ENCODE results near the gene KCNAB1.

GRCh38 chr3:156176048-156176447 lies 55.7 kb downstream of the KCNAB1 start:
- no peak for TF ChIP-seq POLR2A (IDR thresholded peaks at IDR 0.05)
- no peak for TF ChIP-seq POLR2AphosphoS5 (IDR thresholded peaks at IDR 0.05)
- TF ChIP-seq, protein P1, sequence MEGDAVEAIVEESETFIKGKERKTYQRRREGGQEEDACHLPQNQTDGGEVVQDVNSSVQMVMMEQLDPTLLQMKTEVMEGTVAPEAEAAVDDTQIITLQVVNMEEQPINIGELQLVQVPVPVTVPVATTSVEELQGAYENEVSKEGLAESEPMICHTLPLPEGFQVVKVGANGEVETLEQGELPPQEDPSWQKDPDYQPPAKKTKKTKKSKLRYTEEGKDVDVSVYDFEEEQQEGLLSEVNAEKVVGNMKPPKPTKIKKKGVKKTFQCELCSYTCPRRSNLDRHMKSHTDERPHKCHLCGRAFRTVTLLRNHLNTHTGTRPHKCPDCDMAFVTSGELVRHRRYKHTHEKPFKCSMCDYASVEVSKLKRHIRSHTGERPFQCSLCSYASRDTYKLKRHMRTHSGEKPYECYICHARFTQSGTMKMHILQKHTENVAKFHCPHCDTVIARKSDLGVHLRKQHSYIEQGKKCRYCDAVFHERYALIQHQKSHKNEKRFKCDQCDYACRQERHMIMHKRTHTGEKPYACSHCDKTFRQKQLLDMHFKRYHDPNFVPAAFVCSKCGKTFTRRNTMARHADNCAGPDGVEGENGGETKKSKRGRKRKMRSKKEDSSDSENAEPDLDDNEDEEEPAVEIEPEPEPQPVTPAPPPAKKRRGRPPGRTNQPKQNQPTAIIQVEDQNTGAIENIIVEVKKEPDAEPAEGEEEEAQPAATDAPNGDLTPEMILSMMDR (IDR thresholded peaks at IDR 0.05) = no peak

All from suprapubic skin (tissue), 4 donors.